ENCODE measurements around the gene FNDC8.
"Not testable (repeated sequence)": the region's sequence is repeated elsewhere in the genome, so short reads cannot be mapped to it uniquely, and the experiment has no call there.

The FNDC8 gene

DNA sequence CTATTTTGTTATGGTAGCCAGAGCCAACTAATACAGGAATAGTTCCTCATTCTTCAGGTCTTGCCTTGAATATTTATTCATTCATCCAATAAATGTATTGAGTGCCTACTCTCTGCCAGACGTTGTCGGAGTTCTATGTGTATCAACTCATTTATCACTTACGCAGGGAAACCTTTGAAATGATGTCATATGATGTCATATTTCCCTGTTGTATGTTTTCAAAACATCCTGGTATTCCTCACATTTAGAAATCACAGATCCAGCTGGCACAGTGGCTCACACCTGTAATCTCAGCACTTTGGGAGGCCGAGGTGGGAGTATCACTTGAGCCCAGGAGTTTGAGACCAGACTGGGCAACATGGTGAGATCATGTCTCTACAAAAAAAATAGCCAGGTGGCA, 23.4 kb downstream of the FNDC8 start:
- DNase-seq (ENCODE audit: low read depth): no peak

- no peak for DNase-seq (ENCODE audit: low read depth)
Observed at GRCh38 chr17:35146214-35146833, 24.9 kb downstream of the FNDC8 start.

DNA sequence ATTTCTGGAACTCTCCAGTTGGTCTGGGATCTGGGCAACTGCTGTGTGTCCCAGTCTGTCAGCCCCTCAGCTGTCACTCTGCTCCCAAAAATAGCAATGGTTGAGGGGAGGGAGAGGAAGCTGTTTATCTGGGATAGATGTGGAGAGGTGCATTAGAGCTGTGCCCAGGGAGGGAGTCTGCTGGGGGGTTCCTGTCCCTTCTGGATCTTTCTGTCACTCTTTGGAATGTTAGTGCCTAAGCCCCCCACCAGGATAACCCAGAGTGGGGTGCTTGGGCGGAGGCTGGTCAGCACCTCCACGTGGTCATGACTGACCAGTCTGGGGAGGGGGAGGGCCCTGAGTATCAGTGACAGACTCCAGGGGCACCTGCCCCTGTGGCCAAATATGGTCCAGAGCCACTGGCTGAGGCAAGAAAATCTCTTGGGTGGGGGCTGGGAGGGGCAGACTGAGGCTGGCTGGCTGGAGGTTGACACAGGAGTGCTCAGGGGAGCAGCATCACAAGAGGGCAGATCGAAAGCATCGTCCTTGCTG, 26.0 kb downstream of the FNDC8 start, which contains the start of gene UNC45B:
Gene UNC45B, plus strand, starts transcription at position 443 of the 531 bp plus-strand sequence. CDS start 447 bp downstream, outside the sequence.
- DNase-seq (ENCODE audit: low read depth): no peak

- DNase-seq (ENCODE audit: low read depth): no peak
Observed at GRCh38 chr17:35148144-35148543, 26.7 kb downstream of the FNDC8 start.

DNA sequence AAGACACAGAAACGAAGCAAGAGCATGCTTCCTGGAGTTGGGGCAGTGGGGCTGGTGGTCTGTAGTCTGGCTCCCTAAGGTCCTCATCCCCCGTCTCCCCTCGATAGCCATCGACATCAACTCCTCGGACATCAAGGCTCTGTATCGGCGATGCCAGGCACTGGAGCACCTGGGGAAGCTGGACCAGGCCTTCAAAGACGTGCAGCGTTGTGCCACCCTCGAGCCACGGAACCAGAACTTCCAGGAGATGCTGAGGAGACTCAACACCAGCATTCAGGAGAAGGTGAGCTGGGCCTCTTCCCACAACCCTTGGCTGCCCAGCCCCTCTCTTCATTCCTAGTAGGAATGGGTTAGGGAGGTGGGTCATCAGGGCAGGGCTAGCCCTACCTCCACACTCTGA, 28.5 kb downstream of the FNDC8 start:
- no peak for DNase-seq (ENCODE audit: low read depth)

GRCh38 chr17:35151080-35151479, 29.7 kb downstream of the FNDC8 start:
- DNase-seq (ENCODE audit: low read depth): not testable (repeated sequence)

- no peak for DNase-seq (ENCODE audit: low read depth)
Observed at GRCh38 chr17:35152421-35153140, 31.2 kb downstream of the FNDC8 start.

DNA sequence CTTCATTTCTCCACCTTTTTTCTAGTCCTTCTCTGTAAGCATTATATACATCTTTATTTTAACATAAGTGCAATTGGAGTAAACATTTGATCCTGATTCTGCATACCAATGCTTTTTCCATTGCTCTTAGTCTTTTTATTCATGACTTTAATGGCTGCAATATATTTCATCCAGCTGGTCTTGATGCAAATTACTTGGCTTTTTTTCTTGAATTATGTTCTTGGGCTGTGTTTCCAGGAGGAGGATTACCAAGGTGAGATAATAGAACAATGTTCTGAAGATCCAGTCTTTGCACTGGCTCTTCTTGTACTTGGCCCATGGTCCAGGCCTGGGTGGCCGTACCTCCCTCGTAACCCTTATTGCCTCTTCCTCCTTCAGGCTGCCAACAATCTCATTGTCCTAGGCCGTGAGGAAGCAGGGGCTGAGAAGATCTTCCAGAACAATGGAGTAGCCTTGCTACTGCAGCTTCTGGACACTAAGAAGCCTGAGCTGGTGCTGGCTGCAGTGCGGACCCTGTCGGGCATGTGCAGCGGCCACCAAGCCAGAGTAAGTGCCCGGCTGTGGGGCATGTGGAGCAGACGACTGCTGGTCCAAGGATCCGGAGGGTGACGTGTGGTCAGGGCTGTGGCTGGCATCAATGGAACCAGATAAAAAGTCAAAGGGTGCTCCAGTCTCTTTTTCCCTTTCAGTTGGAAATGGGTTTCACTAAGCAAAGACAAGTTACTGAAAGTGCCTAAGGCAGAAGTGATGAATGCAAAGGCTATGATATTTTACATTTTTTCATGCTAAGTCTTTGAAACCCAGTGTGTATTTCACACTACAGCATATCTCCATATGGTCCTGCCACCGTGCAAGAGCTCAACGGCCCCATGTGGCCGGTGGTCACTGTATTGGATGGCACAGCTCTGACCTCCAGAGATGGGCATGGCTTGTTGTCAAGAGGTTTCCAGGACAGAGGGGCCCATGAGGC, 33.1 kb downstream of the FNDC8 start:
- no peak for DNase-seq (ENCODE audit: low read depth)

GRCh38 chr17:35155246-35155645, 33.8 kb downstream of the FNDC8 start:
- no peak for DNase-seq (ENCODE audit: low read depth)

DNA sequence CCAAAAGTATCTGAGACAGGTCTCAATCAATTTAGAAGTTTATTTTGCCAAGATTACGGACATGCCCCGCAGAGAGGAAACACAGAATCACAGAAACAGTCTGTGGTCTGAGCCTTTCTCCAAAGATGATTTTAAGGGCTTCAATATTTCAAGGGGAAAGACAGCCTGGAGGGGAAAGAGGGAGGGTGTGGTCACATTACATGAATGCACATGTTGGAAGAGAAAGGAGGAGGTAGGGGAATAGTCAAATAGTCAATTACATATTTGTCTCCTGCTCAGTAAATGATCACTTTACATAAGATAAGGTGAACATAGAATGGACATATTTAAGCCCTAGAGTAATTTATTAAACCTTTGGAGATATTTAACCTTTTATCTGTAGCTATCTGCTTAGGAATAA, 38.5 kb downstream of the FNDC8 start:
- no peak for DNase-seq (ENCODE audit: low read depth)

- no peak for DNase-seq (ENCODE audit: low read depth)
Observed at GRCh38 chr17:35160354-35161201, 39.2 kb downstream of the FNDC8 start.

- DNase-seq (ENCODE audit: low read depth): no peak
Observed at GRCh38 chr17:35161281-35161761, 39.9 kb downstream of the FNDC8 start.

GRCh38 chr17:35162755-35163154, 41.3 kb downstream of the FNDC8 start:
- no peak for DNase-seq (ENCODE audit: low read depth)

GRCh38 chr17:35163886-35164285, 42.5 kb downstream of the FNDC8 start:
- DNase-seq (ENCODE audit: low read depth): no peak

- no peak for DNase-seq (ENCODE audit: low read depth)
Observed at GRCh38 chr17:35164716-35165115, 43.3 kb downstream of the FNDC8 start.

DNA sequence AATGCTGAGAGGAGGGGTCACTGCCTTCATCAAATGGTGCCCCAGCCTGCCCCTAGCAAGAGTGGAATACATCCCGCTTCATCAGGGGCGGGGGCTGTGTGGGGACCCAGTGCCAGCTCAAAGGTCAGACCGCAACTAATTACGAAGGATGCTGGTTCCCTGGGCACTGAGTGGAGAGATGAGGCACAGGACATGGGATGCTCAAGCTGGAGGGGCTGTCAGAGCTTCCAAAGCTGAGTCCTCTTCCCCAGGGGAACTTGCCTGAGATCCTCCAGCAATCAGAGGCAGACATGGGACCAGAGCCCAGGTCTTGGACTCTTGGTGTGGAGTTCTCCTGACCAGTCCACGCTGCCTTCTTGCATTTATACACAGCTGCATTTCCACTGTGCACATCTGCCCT, 45.1 kb downstream of the FNDC8 start:
- DNase-seq (ENCODE audit: low read depth): no peak

DNA sequence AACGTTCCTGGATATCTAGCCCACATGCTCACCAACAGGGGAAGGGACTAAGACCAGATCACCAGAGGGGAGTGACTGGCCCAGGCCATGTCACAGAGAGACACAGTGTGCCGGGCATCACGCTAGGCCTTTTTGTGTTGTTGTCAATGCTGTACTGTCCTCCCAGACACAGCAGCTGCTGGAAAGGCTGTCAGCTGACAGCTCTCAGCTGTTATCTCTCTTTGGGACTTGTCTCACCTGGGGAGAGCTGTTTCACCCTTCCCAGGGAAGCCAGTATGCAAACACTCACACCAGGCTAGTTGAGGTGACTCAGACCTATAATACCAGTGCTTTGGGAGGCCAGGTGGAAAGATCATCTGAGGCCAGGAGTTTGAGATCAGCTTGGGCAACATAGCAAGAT, 45.6 kb downstream of the FNDC8 start:
- DNase-seq (ENCODE audit: low read depth): no peak

DNA sequence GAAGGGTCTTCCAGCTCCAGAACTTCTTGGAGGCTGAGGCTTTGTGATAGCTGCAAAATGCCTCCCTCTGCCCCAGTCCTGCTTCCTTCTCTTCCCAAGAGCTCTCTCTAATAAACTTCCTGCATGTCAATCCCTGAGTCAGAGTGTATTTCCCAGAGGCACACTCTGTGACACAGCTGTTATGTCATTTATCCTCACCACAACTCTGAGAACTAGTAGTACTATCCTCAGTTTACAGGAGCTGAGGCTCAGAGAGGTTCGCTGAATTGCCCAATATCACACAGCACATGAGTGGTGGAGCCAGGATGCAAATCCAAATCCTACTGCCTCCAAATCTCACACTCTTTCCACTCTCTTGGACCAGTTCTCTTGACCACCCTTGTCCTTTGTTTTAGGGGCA, 46.3 kb downstream of the FNDC8 start:
- no peak for DNase-seq (ENCODE audit: low read depth)

GRCh38 chr17:35169835-35170363, 48.5 kb downstream of the FNDC8 start:
- DNase-seq (ENCODE audit: low read depth): no peak

DNA sequence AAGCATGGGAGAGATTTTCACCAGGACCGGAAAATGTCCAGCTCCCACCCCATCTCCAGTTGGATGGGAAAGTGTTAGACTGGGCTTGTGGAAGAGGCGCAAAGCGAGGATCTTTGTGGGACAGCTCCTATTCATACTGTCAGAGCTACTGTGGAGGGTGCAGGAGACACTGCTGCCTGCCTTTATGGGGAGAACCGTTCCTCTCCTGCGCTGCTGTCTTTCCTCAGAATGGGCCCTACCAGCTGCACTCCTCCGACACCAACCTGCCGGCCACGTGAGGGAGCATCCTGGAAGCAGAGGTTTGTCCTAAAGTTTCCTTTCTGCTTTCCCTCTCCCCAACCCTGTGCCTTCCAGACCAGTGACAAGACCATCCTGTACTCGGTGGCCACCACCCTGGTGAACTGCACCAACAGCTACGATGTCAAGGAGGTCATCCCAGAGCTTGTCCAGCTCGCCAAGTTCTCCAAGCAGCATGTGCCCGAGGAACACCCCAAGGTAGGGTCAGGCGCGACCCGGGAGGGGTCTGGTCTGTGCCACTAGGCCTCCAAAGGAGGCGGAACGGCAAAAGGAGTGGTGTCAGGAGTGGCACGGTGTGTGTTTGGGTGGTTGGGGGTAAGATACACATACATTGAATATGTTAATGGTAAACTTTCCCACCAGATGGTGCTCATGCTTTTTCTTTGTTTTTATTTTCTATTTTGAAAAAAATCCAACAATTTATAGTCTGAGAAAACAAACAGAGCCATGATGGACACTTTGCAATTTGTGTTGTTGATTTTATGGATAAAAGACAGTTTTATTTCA, 49.8 kb downstream of the FNDC8 start:
- DNase-seq (ENCODE audit: low read depth): no peak

All from stimulated activated CD8-positive, alpha-beta memory T cell treated with anti-CD3 and anti-CD28 coated beads, Interleukin-12 subunit alpha, Interleukin-12 subunit beta, amount 100 ng/mL, for 4 hours (primary cell).